GM12878 (cell line): ENCODE data around the gene CTNNA1. TPM values are rescaled to one million over a fixed set of nuclear protein-coding genes. Genes with fewer than 3 reads are reported as not detected.

Experiments
- ATAC-seq: fragments of 200-7000 bp; cut with Tn5 transposase; 3 replicates; pipeline ENCODE4 v1.9.1; 2020; ENCODE audit warnings: mild to moderate bottlenecking, moderate library complexity
- BruUV-seq: library from RNA; stranded (reverse); fragments of 400-500 nt; replicated peaks from 2 replicates; lab custom pipeline; 2021; lab: Mats Ljungman, UMichigan
- CTCF ChIA-PET: fragments of 300-600 bp; sonication (Branson Sonifier 250); formaldehyde crosslinking; extraction: SDS; loops from one replicate; lab custom pipeline; 2021; ENCODE audit warnings: inconsistent platforms; lab: Yijun Ruan, JAX
- POLR2A ChIA-PET: fragments of 350-600 bp; formaldehyde crosslinking; extraction: SDS; loops from one replicate; lab custom pipeline; 2021; ENCODE audit warnings: inconsistent platforms; lab: Charles Lee
- RAD21 ChIA-PET: fragments of 300-600 bp; sonication (Branson Sonifier 250); formaldehyde crosslinking; loops from one replicate; lab custom pipeline; 2023; ENCODE audit warnings: antibody characterized with exemption; ENCODE audit not compliant: unreplicated experiment; lab: Charles Lee
- SMC1A ChIA-PET: fragments of 300-600 bp; sonication (Branson Sonifier 250); formaldehyde crosslinking; loops from one replicate; lab custom pipeline; 2023; ENCODE audit not compliant: unreplicated experiment, uncharacterized antibody; lab: Charles Lee
- DNase-seq: peaks from one replicate; pipeline ENCODE4 v3.0.0-alpha.2; 2011; ENCODE audit warnings: low read depth, low spot score
- FAIRE-seq: peaks from 3 replicates; lab custom pipeline; 2011; peaks lifted over from hg19 to GRCh38; lab: Jason Lieb, UNC
- H2AFZ ChIP-seq: 2 replicates; pipeline ENCODE4 v1.6.0; 2011; ENCODE audit warnings: low read depth, low read length, control low read depth; ENCODE audit not compliant: control insufficient read depth
- H3K27ac ChIP-seq: 2 replicates; pipeline ENCODE4 v1.5.1; 2011; ENCODE audit warnings: control low read depth; ENCODE audit not compliant: control insufficient read depth, insufficient read depth
- H3K27me3 ChIP-seq, 2 experiments: replicated peaks in 1 of 2; 2 replicates each; pipeline versions ENCODE4 v1.6.0 to v1.6.1; 2011; ENCODE audit warnings: low read length in 1 of 2; ENCODE audit not compliant: control insufficient read depth in 2 of 2, insufficient read depth in 2 of 2
- H3K36me3 ChIP-seq, 2 experiments: 2 replicates each; pipeline ENCODE4 v1.5.1; 2011; ENCODE audit warnings: low read length in 1 of 2; ENCODE audit not compliant: control insufficient read depth in 2 of 2, insufficient read depth in 2 of 2
- H3K4me1 ChIP-seq: 2 replicates; pipeline ENCODE4 v1.6.1; 2011; ENCODE audit warnings: mild to moderate bottlenecking, low read length, moderate library complexity, mixed read lengths; ENCODE audit not compliant: control insufficient read depth, insufficient read depth
- H3K4me2 ChIP-seq: 2 replicates; pipeline ENCODE4 v1.6.0; 2011; ENCODE audit warnings: control low read depth; ENCODE audit not compliant: control insufficient read depth, insufficient read depth
- H3K4me3 ChIP-seq: fragments of 200-600 bp; sonication (generic); 2 replicates; pipeline ENCODE4 v1.5.1; 2016
- H3K79me2 ChIP-seq: 2 replicates; pipeline ENCODE4 v1.6.0; 2011; ENCODE audit warnings: low read length; ENCODE audit not compliant: control insufficient read depth, insufficient read depth
- H3K9ac ChIP-seq: 2 replicates; pipeline ENCODE4 v1.8.0; 2011; ENCODE audit warnings: low read length, control low read depth, mixed read lengths; ENCODE audit not compliant: control insufficient read depth, insufficient read depth
- H3K9me3 ChIP-seq: replicated peaks from 3 replicates; pipeline ENCODE4 v1.5.1; 2011; ENCODE audit warnings: mild to moderate bottlenecking, low read length; ENCODE audit not compliant: control insufficient read depth, insufficient read depth
- H4K20me1 ChIP-seq: 2 replicates; pipeline ENCODE4 v1.6.0; 2011; ENCODE audit not compliant: control insufficient read depth, insufficient read depth
- ATF7 ChIP-seq: fragments of 450-650 bp; IDR thresholded peaks from 2 replicates; pipeline ENCODE4 v1.6.1; 2016; ENCODE audit warnings: low read depth, mild to moderate bottlenecking
- BCL11A ChIP-seq: IDR thresholded peaks from 2 replicates; pipeline ENCODE4 v1.6.1; 2011; ENCODE audit warnings: low read depth, low read length
- CHD4 ChIP-seq: fragments of 200-600 bp; sonication (generic); IDR thresholded peaks from 2 replicates; pipeline ENCODE4 v1.6.1; 2016; ENCODE audit warnings: mild to moderate bottlenecking
- FOS ChIP-seq: IDR thresholded peaks from 3 replicates; pipeline ENCODE4 v1.6.1; 2011; ENCODE audit warnings: borderline replicate concordance; ENCODE audit not compliant: insufficient read length; ENCODE audit errors: extremely low read depth
- MXI1 ChIP-seq: fragments of 150-350 bp; IDR thresholded peaks from 2 replicates; pipeline ENCODE4 v1.6.1; 2011; ENCODE audit warnings: low read depth, mild to moderate bottlenecking, inconsistent platforms, low read length, improper control_type of control experiment
- NFYA ChIP-seq: IDR thresholded peaks from 2 replicates; pipeline ENCODE4 v1.6.1; 2011; ENCODE audit warnings: low read depth, mild to moderate bottlenecking, low read length, improper control_type of control experiment, borderline replicate concordance
- PML ChIP-seq: IDR thresholded peaks from 2 replicates; pipeline ENCODE4 v1.6.1; 2012; ENCODE audit warnings: low read length, inconsistent platforms
- POLR2AphosphoS5 ChIP-seq: IDR thresholded peaks from 2 replicates; pipeline ENCODE4 v1.6.1; 2011; ENCODE audit warnings: mild to moderate bottlenecking, low read length, inconsistent platforms
- SREBF1 ChIP-seq: IDR thresholded peaks from 2 replicates; pipeline ENCODE4 v1.6.1; 2012; ENCODE audit warnings: mild to moderate bottlenecking, low read length
- ZNF207 ChIP-seq: fragments of 450-650 bp; IDR thresholded peaks from 2 replicates; pipeline ENCODE4 v1.6.1; 2014; ENCODE audit warnings: antibody characterized with exemption, mild to moderate bottlenecking, borderline replicate concordance
- WGBS: methylation state at CpG from one replicate; pipeline ENCODE4 v1.1.6; 2016; ENCODE audit warnings: low lambda C conversion rate; ENCODE audit not compliant: insufficient replicate concordance, insufficient coverage; ENCODE audit errors: missing lambda C conversion rate; 5-methylcytosine and 5-hydroxymethylcytosine counted together
- in situ Hi-C: fragments of 300-500 bp; cut with MboI; formaldehyde crosslinking; loops from 9 replicates; pipeline ENCODE4 v1.14.3; 2018; ENCODE audit warnings: mixed read lengths
- intact Hi-C: fragments of 100-400 bp; cut with micrococcal nuclease; formaldehyde crosslinking; loops from one replicate; pipeline ENCODE4 v1.14.2; 2022; ENCODE audit not compliant: unreplicated experiment
- polyA plus RNA-seq, 11 experiments: library from polyadenylated mRNA; depleted of rRNA in 4 of 11; unstranded in 6 of 11; stranded (reverse) in 5 of 11; fragments of >200 nt; fragmentation: Nextera tagmentation in 4 of 11; fragmentation: Illumina TruSeq in 1 of 11; extraction: Ambion mirVana in 4 of 11; extraction: Trizol in 1 of 11; gene quantifications; 1 replicate in 1 of 11; 2 replicates in 10 of 11; pipeline versions ENCODE4 v1.2.1 to v1.2.3, GENCODE V29; 2011 to 2016; ENCODE audit warnings: inconsistent platforms in 2 of 11, missing spikeins in 2 of 11, low read depth in 1 of 11
- total RNA-seq, 4 experiments: library from RNA; depleted of rRNA in 3 of 4; stranded (reverse); fragments of >200 nt in 3 of 4; fragmentation: Illumina TruSeq in 1 of 4; extraction: Trizol in 1 of 4; gene quantifications; 2 replicates each; pipeline versions ENCODE4 v1.2.1 to v1.2.3, GENCODE V29; 2013 to 2021
- TF ChIP-seq, protein P1 (sequence below): IDR thresholded peaks from 2 replicates; pipeline ENCODE4 v1.6.1; 2012; ENCODE audit warnings: mild to moderate bottlenecking, low read depth, low read length
- TF ChIP-seq, protein P2 (sequence below): IDR thresholded peaks from 2 replicates; pipeline ENCODE4 v1.6.1; 2011; ENCODE audit warnings: mild to moderate bottlenecking, low read depth, low read length, moderate library complexity; ENCODE audit not compliant: insufficient replicate concordance
- TF ChIP-seq, protein P3 (sequence below): IDR thresholded peaks from 2 replicates; pipeline ENCODE4 v1.6.1; 2012; ENCODE audit warnings: low read depth, low read length, improper control_type of control experiment
- TF ChIP-seq, protein P4 (sequence below): fragments of 450-650 bp; IDR thresholded peaks from 2 replicates; pipeline ENCODE4 v1.6.1; 2017; ENCODE audit warnings: mild to moderate bottlenecking, moderate library complexity

CTNNA1 gene
- total and polyA plus RNA-seq, 10 of the 15 experiments (the other 5 are each of a cell fraction or from before 2014, with no cell fraction given) = 32.6 to 104 (median 57.7) TPM

DNA sequence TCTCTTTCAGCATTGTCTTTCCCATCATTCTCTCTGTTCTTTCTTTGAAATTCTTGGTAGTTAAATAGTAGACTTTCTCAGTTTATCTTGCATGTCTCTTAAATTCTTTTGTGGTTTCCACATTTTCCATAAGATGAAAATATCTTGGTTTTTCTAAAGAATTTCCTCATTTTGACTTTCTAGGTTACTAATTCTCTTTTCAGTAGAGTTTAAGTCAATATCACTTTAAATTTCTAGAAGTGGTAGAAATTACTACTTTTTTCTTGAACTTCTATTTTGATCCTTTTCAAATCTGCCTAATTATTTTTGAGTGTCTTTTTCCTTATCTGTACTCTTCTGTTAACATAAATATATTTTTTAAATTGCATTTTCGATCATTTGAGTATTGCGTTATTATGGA, 145.5 kb downstream of the CTNNA1 start (continued):
- TF ChIP-seq, protein P1, sequence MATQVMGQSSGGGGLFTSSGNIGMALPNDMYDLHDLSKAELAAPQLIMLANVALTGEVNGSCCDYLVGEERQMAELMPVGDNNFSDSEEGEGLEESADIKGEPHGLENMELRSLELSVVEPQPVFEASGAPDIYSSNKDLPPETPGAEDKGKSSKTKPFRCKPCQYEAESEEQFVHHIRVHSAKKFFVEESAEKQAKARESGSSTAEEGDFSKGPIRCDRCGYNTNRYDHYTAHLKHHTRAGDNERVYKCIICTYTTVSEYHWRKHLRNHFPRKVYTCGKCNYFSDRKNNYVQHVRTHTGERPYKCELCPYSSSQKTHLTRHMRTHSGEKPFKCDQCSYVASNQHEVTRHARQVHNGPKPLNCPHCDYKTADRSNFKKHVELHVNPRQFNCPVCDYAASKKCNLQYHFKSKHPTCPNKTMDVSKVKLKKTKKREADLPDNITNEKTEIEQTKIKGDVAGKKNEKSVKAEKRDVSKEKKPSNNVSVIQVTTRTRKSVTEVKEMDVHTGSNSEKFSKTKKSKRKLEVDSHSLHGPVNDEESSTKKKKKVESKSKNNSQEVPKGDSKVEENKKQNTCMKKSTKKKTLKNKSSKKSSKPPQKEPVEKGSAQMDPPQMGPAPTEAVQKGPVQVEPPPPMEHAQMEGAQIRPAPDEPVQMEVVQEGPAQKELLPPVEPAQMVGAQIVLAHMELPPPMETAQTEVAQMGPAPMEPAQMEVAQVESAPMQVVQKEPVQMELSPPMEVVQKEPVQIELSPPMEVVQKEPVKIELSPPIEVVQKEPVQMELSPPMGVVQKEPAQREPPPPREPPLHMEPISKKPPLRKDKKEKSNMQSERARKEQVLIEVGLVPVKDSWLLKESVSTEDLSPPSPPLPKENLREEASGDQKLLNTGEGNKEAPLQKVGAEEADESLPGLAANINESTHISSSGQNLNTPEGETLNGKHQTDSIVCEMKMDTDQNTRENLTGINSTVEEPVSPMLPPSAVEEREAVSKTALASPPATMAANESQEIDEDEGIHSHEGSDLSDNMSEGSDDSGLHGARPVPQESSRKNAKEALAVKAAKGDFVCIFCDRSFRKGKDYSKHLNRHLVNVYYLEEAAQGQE = no peak
- no peak for TF ChIP-seq ZNF207
- no peak for TF ChIP-seq NFYA

DNA sequence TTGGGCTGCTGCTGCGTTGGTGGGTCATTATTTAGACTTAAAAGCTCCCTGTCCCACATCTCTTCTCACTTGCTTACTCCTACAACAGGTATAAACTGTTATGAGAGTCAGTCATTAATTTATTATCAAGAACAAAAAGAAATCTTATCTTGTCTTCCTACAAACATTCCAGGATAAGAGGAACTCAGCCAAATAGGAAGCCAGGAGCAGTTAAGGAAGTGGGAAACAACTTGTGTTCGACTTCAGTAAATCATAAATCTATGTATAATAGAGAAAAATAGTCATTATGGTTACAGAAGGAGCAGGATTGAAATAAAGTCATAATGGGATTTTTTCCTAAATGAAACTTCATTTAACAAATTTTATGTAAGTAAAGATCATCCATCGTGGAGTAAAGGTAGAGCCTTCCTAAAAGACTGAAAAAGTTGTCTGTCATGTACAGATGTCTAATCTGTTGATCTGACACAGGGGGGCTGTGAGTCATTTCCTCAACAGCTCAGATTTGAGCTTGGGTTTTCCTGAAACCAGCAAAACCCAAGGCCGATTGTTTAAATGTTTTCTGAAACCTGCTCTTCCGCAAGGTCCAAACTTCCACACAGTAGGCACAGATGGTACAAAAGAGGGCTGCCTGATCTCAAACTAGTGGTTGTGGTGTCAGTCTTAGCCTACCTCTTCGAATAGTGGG, 147.2 kb downstream of the CTNNA1 start:
- no peak for FAIRE-seq
- no peak overlapping the region for H3K4me2 ChIP-seq
- intact Hi-C loops = no loop called here
- H3K79me2 ChIP-seq = no peaks in the 10 kb centered on the region
- H3K27me3 ChIP-seq = no peaks in the 10 kb centered on the region
- WGBS = 77% methylated on average over 6 of the region's 6 CpGs
- SMC1A ChIA-PET = interaction anchor here (1.1 to 1.6 kb wide), 2 partner anchors 12 to 47 kb away, joined by 3 read pairs; no protein-coding TSS in a partner anchor
- no peak for ATAC-seq
- TF ChIP-seq SREBF1 (no peak), FOS (no peak), PML (no peak), MXI1 (no peak), BCL11A (no peak), CHD4 (no peak), POLR2AphosphoS5 (no peak), ATF7 (no peak)
- TF ChIP-seq, protein P2, sequence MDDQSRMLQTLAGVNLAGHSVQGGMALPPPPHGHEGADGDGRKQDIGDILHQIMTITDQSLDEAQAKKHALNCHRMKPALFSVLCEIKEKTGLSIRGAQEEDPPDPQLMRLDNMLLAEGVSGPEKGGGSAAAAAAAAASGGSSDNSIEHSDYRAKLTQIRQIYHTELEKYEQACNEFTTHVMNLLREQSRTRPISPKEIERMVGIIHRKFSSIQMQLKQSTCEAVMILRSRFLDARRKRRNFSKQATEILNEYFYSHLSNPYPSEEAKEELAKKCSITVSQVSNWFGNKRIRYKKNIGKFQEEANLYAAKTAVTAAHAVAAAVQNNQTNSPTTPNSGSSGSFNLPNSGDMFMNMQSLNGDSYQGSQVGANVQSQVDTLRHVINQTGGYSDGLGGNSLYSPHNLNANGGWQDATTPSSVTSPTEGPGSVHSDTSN = no peak
- TF ChIP-seq, protein P3, sequence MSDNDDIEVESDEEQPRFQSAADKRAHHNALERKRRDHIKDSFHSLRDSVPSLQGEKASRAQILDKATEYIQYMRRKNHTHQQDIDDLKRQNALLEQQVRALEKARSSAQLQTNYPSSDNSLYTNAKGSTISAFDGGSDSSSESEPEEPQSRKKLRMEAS = no peak
- TF ChIP-seq, protein P4, sequence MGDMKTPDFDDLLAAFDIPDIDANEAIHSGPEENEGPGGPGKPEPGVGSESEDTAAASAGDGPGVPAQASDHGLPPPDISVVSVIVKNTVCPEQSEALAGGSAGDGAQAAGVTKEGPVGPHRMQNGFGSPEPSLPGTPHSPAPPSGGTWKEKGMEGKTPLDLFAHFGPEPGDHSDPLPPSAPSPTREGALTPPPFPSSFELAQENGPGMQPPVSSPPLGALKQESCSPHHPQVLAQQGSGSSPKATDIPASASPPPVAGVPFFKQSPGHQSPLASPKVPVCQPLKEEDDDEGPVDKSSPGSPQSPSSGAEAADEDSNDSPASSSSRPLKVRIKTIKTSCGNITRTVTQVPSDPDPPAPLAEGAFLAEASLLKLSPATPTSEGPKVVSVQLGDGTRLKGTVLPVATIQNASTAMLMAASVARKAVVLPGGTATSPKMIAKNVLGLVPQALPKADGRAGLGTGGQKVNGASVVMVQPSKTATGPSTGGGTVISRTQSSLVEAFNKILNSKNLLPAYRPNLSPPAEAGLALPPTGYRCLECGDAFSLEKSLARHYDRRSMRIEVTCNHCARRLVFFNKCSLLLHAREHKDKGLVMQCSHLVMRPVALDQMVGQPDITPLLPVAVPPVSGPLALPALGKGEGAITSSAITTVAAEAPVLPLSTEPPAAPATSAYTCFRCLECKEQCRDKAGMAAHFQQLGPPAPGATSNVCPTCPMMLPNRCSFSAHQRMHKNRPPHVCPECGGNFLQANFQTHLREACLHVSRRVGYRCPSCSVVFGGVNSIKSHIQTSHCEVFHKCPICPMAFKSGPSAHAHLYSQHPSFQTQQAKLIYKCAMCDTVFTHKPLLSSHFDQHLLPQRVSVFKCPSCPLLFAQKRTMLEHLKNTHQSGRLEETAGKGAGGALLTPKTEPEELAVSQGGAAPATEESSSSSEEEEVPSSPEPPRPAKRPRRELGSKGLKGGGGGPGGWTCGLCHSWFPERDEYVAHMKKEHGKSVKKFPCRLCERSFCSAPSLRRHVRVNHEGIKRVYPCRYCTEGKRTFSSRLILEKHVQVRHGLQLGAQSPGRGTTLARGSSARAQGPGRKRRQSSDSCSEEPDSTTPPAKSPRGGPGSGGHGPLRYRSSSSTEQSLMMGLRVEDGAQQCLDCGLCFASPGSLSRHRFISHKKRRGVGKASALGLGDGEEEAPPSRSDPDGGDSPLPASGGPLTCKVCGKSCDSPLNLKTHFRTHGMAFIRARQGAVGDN = no peak
- TF ChIP-seq, all 136 proteins: peak for 0
- no peaks in the 10 kb centered on the region for H3K9me3 ChIP-seq
- ChIA-PET CTCF (no interaction called here), POLR2A (no interaction called here), RAD21 (no interaction called here)
- no peak overlapping the region for H2AFZ ChIP-seq
- peaks cover 0 to 2% of the 10 kb centered on the region in 2 experiments; a peak in 2 of 4 replicates for H3K36me3 ChIP-seq
- H3K9ac ChIP-seq = no peak overlapping the region
- no peaks in the 10 kb centered on the region for H4K20me1 ChIP-seq
- H3K4me3 ChIP-seq = no peak overlapping the region
- no peak for DNase-seq
- in situ Hi-C loops = no loop called here
- H3K27ac ChIP-seq = no peak overlapping the region
- H3K4me1 ChIP-seq = no peaks in the 10 kb centered on the region
- BruUV-seq = no TSS peak
